H9 (cell line): ENCODE data around the gene IQGAP3. TPM values are rescaled to one million over a fixed set of nuclear protein-coding genes. Genes with fewer than 3 reads are reported as not detected.
"Not testable (repeated sequence)": the region's sequence is repeated elsewhere in the genome, so short reads cannot be mapped to it uniquely, and the experiment has no call there.

Experiments
- DNase-seq: peaks from one replicate; pipeline ENCODE4 v3.0.0-alpha.2; 2017
- H2AFZ ChIP-seq: one replicate; pipeline ENCODE4 v1.6.1; 2013; ENCODE audit warnings: mild to moderate bottlenecking, low read length, control low read depth, moderate library complexity
- H2AK5ac ChIP-seq: 2 replicates; pipeline ENCODE4 v1.6.1; 2013; ENCODE audit warnings: low read length, control low read depth, mixed read lengths; ENCODE audit not compliant: insufficient read length
- H2BK120ac ChIP-seq: one replicate; pipeline ENCODE4 v1.6.1; 2013; ENCODE audit warnings: low read depth, mild to moderate bottlenecking, low read length, control low read depth, inconsistent platforms; ENCODE audit not compliant: poor library complexity, severe bottlenecking
- H2BK12ac ChIP-seq: 2 replicates; pipeline ENCODE4 v1.6.1; 2013; ENCODE audit warnings: low read length, control low read depth, mixed read lengths, low read depth; ENCODE audit not compliant: insufficient read length
- H2BK15ac ChIP-seq: 2 replicates; pipeline ENCODE4 v1.6.1; 2013; ENCODE audit warnings: low read depth, low read length, control low read depth
- H2BK20ac ChIP-seq: one replicate; pipeline ENCODE4 v1.6.1; 2013; ENCODE audit warnings: low read depth, mild to moderate bottlenecking, low read length, control low read depth, inconsistent platforms; ENCODE audit not compliant: poor library complexity, severe bottlenecking
- H2BK5ac ChIP-seq: 2 replicates; pipeline ENCODE4 v1.6.1; 2013; ENCODE audit warnings: low read length, control low read depth, mixed read lengths; ENCODE audit not compliant: insufficient read length
- H3K14ac ChIP-seq: 2 replicates; pipeline ENCODE4 v1.6.1; 2013; ENCODE audit warnings: low read length, control low read depth; ENCODE audit not compliant: insufficient read depth
- H3K18ac ChIP-seq: 2 replicates; pipeline ENCODE4 v1.6.1; 2013; ENCODE audit warnings: low read depth, mild to moderate bottlenecking, mixed read lengths, low read length, control low read depth; ENCODE audit not compliant: insufficient read length
- H3K23ac ChIP-seq: 2 replicates; pipeline ENCODE4 v1.6.1; 2013; ENCODE audit warnings: low read length, control low read depth, mixed read lengths, low read depth; ENCODE audit not compliant: insufficient read length
- H3K23me2 ChIP-seq: 2 replicates; pipeline ENCODE4 v1.6.1; 2013; ENCODE audit warnings: low read depth, mild to moderate bottlenecking, mixed read lengths, low read length, control low read depth; ENCODE audit not compliant: insufficient read length, poor library complexity, severe bottlenecking
- H3K27ac ChIP-seq: 2 replicates; pipeline ENCODE4 v1.5.1; 2013; ENCODE audit warnings: low read length, control low read depth, mixed read lengths, low read depth; ENCODE audit not compliant: insufficient read length
- H3K27me3 ChIP-seq: 2 replicates; pipeline ENCODE4 v1.6.1; 2013; ENCODE audit warnings: low read length, control low read depth, inconsistent platforms; ENCODE audit not compliant: insufficient read depth
- H3K4ac ChIP-seq: 2 replicates; pipeline ENCODE4 v1.6.1; 2013; ENCODE audit warnings: low read depth, mild to moderate bottlenecking, control low read depth, inconsistent platforms, low read length, moderate library complexity
- H3K4me1 ChIP-seq: 2 replicates; pipeline ENCODE4 v1.6.1; 2013; ENCODE audit warnings: low read length, control low read depth, inconsistent platforms; ENCODE audit not compliant: insufficient read depth
- H3K4me2 ChIP-seq: 2 replicates; pipeline ENCODE4 v1.6.1; 2013; ENCODE audit warnings: low read length, control low read depth, mixed read lengths; ENCODE audit not compliant: insufficient read length, insufficient read depth
- H3K56ac ChIP-seq: 2 replicates; pipeline ENCODE4 v1.6.1; 2013; ENCODE audit warnings: low read depth, mild to moderate bottlenecking, mixed read lengths, low read length, control low read depth; ENCODE audit not compliant: insufficient read length
- H3K79me1 ChIP-seq: 2 replicates; pipeline ENCODE4 v1.6.1; 2013; ENCODE audit warnings: low read depth, mild to moderate bottlenecking, moderate library complexity, low read length, control low read depth, inconsistent platforms; ENCODE audit not compliant: insufficient read depth, poor library complexity, severe bottlenecking
- H3K79me2 ChIP-seq: 2 replicates; pipeline ENCODE4 v1.6.1; 2013; ENCODE audit warnings: low read length, control low read depth, inconsistent platforms; ENCODE audit not compliant: insufficient read depth
- H3K9ac ChIP-seq: 2 replicates; pipeline ENCODE4 v1.6.1; 2013; ENCODE audit warnings: low read length, control low read depth, mixed read lengths; ENCODE audit not compliant: insufficient read length; ENCODE audit errors: extremely low read depth
- H3K9me3 ChIP-seq: one replicate; pipeline ENCODE4 v1.6.1; 2013; ENCODE audit warnings: low read depth, low read length, inconsistent platforms; ENCODE audit not compliant: control insufficient read depth
- H3T11ph ChIP-seq: one replicate; pipeline ENCODE4 v1.6.1; 2013; ENCODE audit warnings: mild to moderate bottlenecking, low read length, control low read depth, inconsistent platforms
- H4K20me1 ChIP-seq: one replicate; pipeline ENCODE4 v1.6.1; 2013; ENCODE audit not compliant: control insufficient read depth, insufficient read length, insufficient read depth
- H4K5ac ChIP-seq: 2 replicates; pipeline ENCODE4 v1.6.1; 2013; ENCODE audit warnings: low read depth, mild to moderate bottlenecking, mixed read lengths, low read length, control low read depth; ENCODE audit not compliant: insufficient read length
- H4K8ac ChIP-seq: replicated peaks from 2 replicates; pipeline ENCODE4 v1.6.1; 2013; ENCODE audit warnings: low read length, control low read depth, mixed read lengths, low read depth; ENCODE audit not compliant: insufficient read length
- H4K91ac ChIP-seq: 2 replicates; pipeline ENCODE4 v1.6.1; 2013; ENCODE audit warnings: low read depth, mild to moderate bottlenecking, moderate library complexity, mixed read lengths, low read length, control low read depth; ENCODE audit not compliant: insufficient read length
- H3K27ac Mint-ChIP-seq, 3 experiments: 2 replicates in 2 of 3; 3 replicates in 1 of 3; pipeline ENCODE4 v1.8.0; 2020 to 2021; ENCODE audit warnings: mixed read lengths in 3 of 3, mild to moderate bottlenecking in 1 of 3, moderate library complexity in 1 of 3
- H3K27me3 Mint-ChIP-seq: 2 replicates; pipeline ENCODE4 v1.8.0; 2021; ENCODE audit warnings: low read depth, mild to moderate bottlenecking, moderate library complexity, mixed read lengths
- H3K36me3 Mint-ChIP-seq, 3 experiments: 2 replicates in 2 of 3; 3 replicates in 1 of 3; pipeline ENCODE4 v1.8.0; 2020 to 2021; ENCODE audit warnings: low read depth in 3 of 3, mixed read lengths in 3 of 3; ENCODE audit not compliant: insufficient read depth in 1 of 3
- H3K4me1 Mint-ChIP-seq, 2 experiments: 2 replicates each; pipeline ENCODE4 v1.8.0; 2020; ENCODE audit warnings: mixed read lengths in 2 of 2
- H3K4me3 Mint-ChIP-seq, 2 experiments: 2 replicates in 1 of 2; 3 replicates in 1 of 2; pipeline ENCODE4 v1.8.0; 2020 to 2021; ENCODE audit warnings: mild to moderate bottlenecking in 2 of 2, mixed read lengths in 2 of 2, moderate library complexity in 1 of 2
- H3K9me3 Mint-ChIP-seq, 2 experiments: 2 replicates in 1 of 2; 3 replicates in 1 of 2; pipeline ENCODE4 v1.8.0; 2020; ENCODE audit warnings: mild to moderate bottlenecking in 2 of 2, mixed read lengths in 2 of 2, moderate library complexity in 1 of 2
- CTCF ChIP-seq: fragments of 200-600 bp; sonication (generic); conservative IDR thresholded peaks from 3 replicates; pipeline ENCODE4 v1.8.0; 2021; ENCODE audit warnings: antibody characterized with exemption, mild to moderate bottlenecking
- WGBS: extraction: QIAGEN DNeasy Blood & Tissue Kit; methylation state at CpG from one replicate; pipeline ENCODE4 v1.1.7; 2013; ENCODE audit warnings: missing lambda C conversion rate, low lambda C conversion rate, mixed read lengths; ENCODE audit not compliant: insufficient read length; ENCODE audit errors: extremely low coverage; 5-methylcytosine and 5-hydroxymethylcytosine counted together
- total RNA-seq: library from RNA; stranded (reverse); gene quantifications from 2 replicates; pipeline ENCODE4 v1.2.1, GENCODE V29; 2021

IQGAP3 gene
- total RNA-seq, 1 experiment from 2014 or later: 24.5 TPM

- no peak overlapping the region for H3K27ac Mint-ChIP-seq
- no peak overlapping the region for H3K23ac ChIP-seq
- H3K79me2 ChIP-seq: no peaks in the 10 kb centered on the region
- H4K8ac ChIP-seq: no peak overlapping the region
- TF ChIP-seq CTCF: no peak
- H2BK15ac ChIP-seq: no peak overlapping the region
- no peak overlapping the region for H3K18ac ChIP-seq
- no peak overlapping the region for H3K56ac ChIP-seq
- H4K5ac ChIP-seq: no peak overlapping the region
- H3T11ph ChIP-seq: no peak overlapping the region
- H3K4me1 Mint-ChIP-seq: peaks cover 6 to 13% of the 10 kb centered on the region in 2 experiments; a peak in 3 of 4 replicates
- DNase-seq: no peak
- no peak overlapping the region for H3K14ac ChIP-seq
- no peak overlapping the region for H2AK5ac ChIP-seq
- H2BK5ac ChIP-seq: no peak overlapping the region
- H2BK120ac ChIP-seq: no peak overlapping the region
- no CpG with 5 or more reads among the region's 3 CpGs for WGBS
- no peak overlapping the region for H2BK12ac ChIP-seq
- H3K4me2 ChIP-seq: no peak overlapping the region
- no peak overlapping the region for H3K4ac ChIP-seq
- H3K79me1 ChIP-seq: no peaks in the 10 kb centered on the region
- peaks cover 19% of the 10 kb centered on the region for H3K27me3 Mint-ChIP-seq
- H3K36me3 Mint-ChIP-seq: no peaks in the 10 kb centered on the region
- H3K27me3 ChIP-seq: no peaks in the 10 kb centered on the region
- H3K9ac ChIP-seq: no peak overlapping the region
- H2BK20ac ChIP-seq: no peak overlapping the region
- no peaks in the 10 kb centered on the region; the same call in 1 of the 2 replicates for H3K4me1 ChIP-seq
- H4K20me1 ChIP-seq: no peaks in the 10 kb centered on the region
- H3K4me3 Mint-ChIP-seq: no peak overlapping the region
- no peaks in the 10 kb centered on the region for H3K23me2 ChIP-seq
- no peak overlapping the region for H4K91ac ChIP-seq
- no peak overlapping the region for H2AFZ ChIP-seq
- no peak overlapping the region for H3K27ac ChIP-seq
- no peaks in the 10 kb centered on the region; a peak in 1 of 5 replicates for H3K9me3 Mint-ChIP-seq
- H3K9me3 ChIP-seq: no peaks in the 10 kb centered on the region
Measured at GRCh38 chr1:156612666-156613065, 40.3 kb upstream of the IQGAP3 start.

- not testable (repeated sequence) for H3K14ac ChIP-seq, H3K23me2 ChIP-seq, H3K23ac ChIP-seq, H3K79me1 ChIP-seq, H3K4ac ChIP-seq, H2BK120ac ChIP-seq, H3K4me2 ChIP-seq, H3K9ac ChIP-seq, H3K79me2 ChIP-seq, H3K9me3 Mint-ChIP-seq, H3K56ac ChIP-seq, H3K27ac Mint-ChIP-seq, DNase-seq, H2BK12ac ChIP-seq, H3K18ac ChIP-seq, H3K27me3 ChIP-seq, H2AK5ac ChIP-seq, H2BK15ac ChIP-seq, H2BK5ac ChIP-seq, H3K27ac ChIP-seq, H4K20me1 ChIP-seq, H3T11ph ChIP-seq, H3K36me3 Mint-ChIP-seq, H4K8ac ChIP-seq, H3K9me3 ChIP-seq, H2BK20ac ChIP-seq, H3K4me3 Mint-ChIP-seq, H2AFZ ChIP-seq, H4K91ac ChIP-seq, H3K27me3 Mint-ChIP-seq, H3K4me1 ChIP-seq, H4K5ac ChIP-seq
- WGBS: no CpG with 5 or more reads among the region's 9 CpGs
- H3K4me1 Mint-ChIP-seq: peaks cover 6 to 13% of the 10 kb centered on the region in 2 experiments; a peak in 3 of 4 replicates
Measured at GRCh38 chr1:156610072-156610471, 37.7 kb upstream of the IQGAP3 start.
